RWPE1 (cell line): ENCODE measurements around the gene SPINK13.
A peak's percentile ranks its signal among the peaks of the same experiment; 100 is the strongest.
"Not testable (repeated sequence)": the region's sequence is repeated elsewhere in the genome, so short reads cannot be mapped to it uniquely, and the experiment has no call there.

Source experiments
- CTCF ChIA-PET: fragments of 350-600 bp; sonication (Branson Sonifier 250); formaldehyde crosslinking; extraction: SDS; loops from one replicate; lab custom pipeline; 2021; lab: Yijun Ruan, JAX
- POLR2A ChIA-PET: fragments of 400-600 bp; formaldehyde crosslinking; extraction: SDS; loops from one replicate; lab custom pipeline; 2020; ENCODE audit warnings: antibody characterized with exemption; ENCODE audit not compliant: low non-redundant PET; lab: Yijun Ruan, JAX
- DNase-seq: peaks from one replicate; pipeline ENCODE4 v3.0.0; 2012; ENCODE audit warnings: low spot score
- H3K27ac ChIP-seq: fragments of 450-650 bp; 2 replicates; pipeline ENCODE4 v1.5.1; 2017
- CTCF ChIP-seq: fragments of 450-650 bp; conservative IDR thresholded peaks from 2 replicates; pipeline ENCODE4 v1.5.1; 2017; ENCODE audit warnings: low read depth, mild to moderate bottlenecking

SPINK13 gene

GRCh38 chr5:148267962-148268361 lies 632 bp upstream of the SPINK13 start:
- CTCF ChIA-PET = interaction anchor here (0.6 to 1.1 kb wide), 4 partner anchors 23 to 375 kb away, joined by 3 to 4 read pairs (median 4); no protein-coding TSS in a partner anchor
- POLR2A ChIA-PET = no interaction called here
- no peak overlapping the region for H3K27ac ChIP-seq
- no peak for DNase-seq
- no peak for TF ChIP-seq CTCF

- POLR2A ChIA-PET, H3K27ac ChIP-seq, DNase-seq, CTCF ChIA-PET: not testable (repeated sequence)
Measured at GRCh38 chr5:148275129-148275528, 6.5 kb downstream of the SPINK13 start.

GRCh38 chr5:148280893-148281292 lies 12.3 kb downstream of the SPINK13 start:
- CTCF ChIA-PET, POLR2A ChIA-PET, H3K27ac ChIP-seq, DNase-seq: not testable (repeated sequence)

GRCh38 chr5:148281336-148281735 lies 12.7 kb downstream of the SPINK13 start:
- DNase-seq, CTCF ChIA-PET, H3K27ac ChIP-seq, POLR2A ChIA-PET: not testable (repeated sequence)

GRCh38 chr5:148290271-148291195 lies 21.9 kb downstream of the SPINK13 start:
- no peak overlapping the region for H3K27ac ChIP-seq
- peak; percentile 70 for TF ChIP-seq CTCF
- ChIA-PET POLR2A (no interaction called here), CTCF (interaction anchor here (0.6 to 1.1 kb wide), 7 partner anchors 14 to 373 kb away, joined by 3 to 6 read pairs (median 3); partner anchors contain the start of gene SPINK13)
- DNase-seq = peak; percentile 63

- no peak for TF ChIP-seq CTCF
- no peak for DNase-seq
- no peak overlapping the region for H3K27ac ChIP-seq
- CTCF ChIA-PET = interaction anchor here (0.7 kb wide), 2 partner anchors 59 to 281 kb away, joined by 3 read pairs; no protein-coding TSS in a partner anchor
- POLR2A ChIA-PET = no interaction called here
Measured at GRCh38 chr5:148297731-148298130, 29.1 kb downstream of the SPINK13 start.

- POLR2A ChIA-PET = no interaction called here
- no peak for DNase-seq
- H3K27ac ChIP-seq = no peak overlapping the region
- CTCF ChIA-PET = interaction anchor here (0.6 kb wide), 1 partner anchor 923 kb away, joined by 3 read pairs; no protein-coding TSS in a partner anchor
- TF ChIP-seq CTCF = no peak
Measured at GRCh38 chr5:148306446-148306845, 37.9 kb downstream of the SPINK13 start.

- TF ChIP-seq CTCF = no peak
- ChIA-PET CTCF (no interaction called here), POLR2A (no interaction called here)
- no peak overlapping the region for H3K27ac ChIP-seq
- no peak for DNase-seq
Measured at GRCh38 chr5:148309019-148309418, 40.4 kb downstream of the SPINK13 start.
